GM19328 (cell line): ENCODE results near the gene EHMT1.
A peak's percentile ranks its signal among the peaks of the same experiment; 100 is the strongest.

Experiments used
- ATAC-seq: cut with Tn5 transposase; IDR thresholded peaks from one replicate; pipeline ENCODE4 v1.9.1; 2021; ENCODE audit warnings: mild to moderate bottlenecking, moderate library complexity; ENCODE audit not compliant: unreplicated experiment

EHMT1 gene

GRCh38 chr9:137734181-137734580 lies 115.4 kb downstream of the EHMT1 start:
- ATAC-seq = no peak

- peak; percentile 89 for ATAC-seq
Observed at GRCh38 chr9:137738182-137738696, 119.4 kb downstream of the EHMT1 start.

GRCh38 chr9:137738703-137739102 lies 119.9 kb downstream of the EHMT1 start:
- ATAC-seq = no peak

- no peak for ATAC-seq
Observed at GRCh38 chr9:137739371-137740309, 120.8 kb downstream of the EHMT1 start.

- no peak for ATAC-seq
Observed at GRCh38 chr9:137740312-137740711, 121.5 kb downstream of the EHMT1 start.

- no peak for ATAC-seq
Observed at GRCh38 chr9:137741330-137741729, 122.5 kb downstream of the EHMT1 start.

- ATAC-seq = no peak
Observed at GRCh38 chr9:137742698-137743097, 123.9 kb downstream of the EHMT1 start.

GRCh38 chr9:137743695-137744094 lies 124.9 kb downstream of the EHMT1 start:
- no peak for ATAC-seq

GRCh38 chr9:137744632-137745183 lies 125.9 kb downstream of the EHMT1 start:
- ATAC-seq = no peak

- no peak for ATAC-seq
Observed at GRCh38 chr9:137745541-137745991, 126.8 kb downstream of the EHMT1 start.

- ATAC-seq = no peak
Observed at GRCh38 chr9:137748311-137748710, 129.5 kb downstream of the EHMT1 start.

GRCh38 chr9:137748741-137749140 lies 129.9 kb downstream of the EHMT1 start:
- ATAC-seq = no peak

GRCh38 chr9:137749511-137749910 lies 130.7 kb downstream of the EHMT1 start:
- ATAC-seq = no peak

- ATAC-seq = no peak
Observed at GRCh38 chr9:137750007-137750406, 131.2 kb downstream of the EHMT1 start.

GRCh38 chr9:137750566-137750965 lies 131.8 kb downstream of the EHMT1 start:
- no peak for ATAC-seq

GRCh38 chr9:137751616-137752015 lies 132.8 kb downstream of the EHMT1 start:
- no peak for ATAC-seq

GRCh38 chr9:137752426-137752825 lies 133.6 kb downstream of the EHMT1 start:
- no peak for ATAC-seq

GRCh38 chr9:137753192-137753765 lies 134.5 kb downstream of the EHMT1 start:
- ATAC-seq = no peak

GRCh38 chr9:137755261-137755927 lies 136.6 kb downstream of the EHMT1 start:
- ATAC-seq = no peak

GRCh38 chr9:137756045-137756744 lies 137.4 kb downstream of the EHMT1 start:
- no peak for ATAC-seq
